SHP77 treated with DMSO at 0.1 percent for 48 hours (cell line): Measurements from ENCODE around the gene UBE2D3.
"Not testable (repeated sequence)": the region's sequence is repeated elsewhere in the genome, so short reads cannot be mapped to it uniquely, and the experiment has no call there.

Experiments used
- DNase-seq: peaks from one replicate; lab custom pipeline; 2025; lab: John Stamatoyannopoulos, UW

Gene UBE2D3

DNA sequence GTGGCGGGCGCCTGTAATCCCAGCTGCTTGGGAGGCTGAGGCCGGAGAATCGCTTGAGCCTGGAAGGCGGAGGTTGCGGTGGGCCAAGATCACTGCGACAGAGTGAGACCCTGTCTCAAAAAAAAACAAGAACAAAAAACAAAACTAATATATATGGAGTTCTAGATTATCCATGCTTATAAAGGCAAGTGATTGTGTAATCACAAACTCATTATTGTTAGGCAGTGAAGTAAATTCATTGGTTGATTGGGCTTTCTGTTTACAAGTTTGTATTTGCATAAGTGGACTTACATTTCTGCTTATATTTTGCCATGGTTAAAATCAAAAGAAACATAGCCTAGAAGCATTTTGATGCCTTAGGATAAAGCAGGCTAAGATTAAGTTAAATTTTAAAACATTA, 2.5 kb upstream of the UBE2D3 start:
- no peak for DNase-seq

DNA sequence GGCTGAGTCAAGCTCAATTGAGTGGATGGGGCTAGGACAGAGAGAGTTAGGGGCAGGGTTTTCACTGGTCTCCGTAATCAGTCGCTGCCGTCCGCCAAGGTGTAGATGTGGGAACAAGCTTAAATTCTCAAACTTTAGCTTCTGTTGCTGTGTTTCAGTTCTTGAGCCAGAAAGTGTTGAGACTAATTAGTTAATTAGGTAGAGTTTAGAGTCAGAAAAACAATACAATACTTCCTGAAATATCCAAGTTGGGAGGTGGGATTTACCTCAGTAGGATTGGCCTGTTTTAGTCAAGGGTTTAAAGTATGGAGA, 1.1 kb upstream of the UBE2D3 start:
- DNase-seq = no peak

DNA sequence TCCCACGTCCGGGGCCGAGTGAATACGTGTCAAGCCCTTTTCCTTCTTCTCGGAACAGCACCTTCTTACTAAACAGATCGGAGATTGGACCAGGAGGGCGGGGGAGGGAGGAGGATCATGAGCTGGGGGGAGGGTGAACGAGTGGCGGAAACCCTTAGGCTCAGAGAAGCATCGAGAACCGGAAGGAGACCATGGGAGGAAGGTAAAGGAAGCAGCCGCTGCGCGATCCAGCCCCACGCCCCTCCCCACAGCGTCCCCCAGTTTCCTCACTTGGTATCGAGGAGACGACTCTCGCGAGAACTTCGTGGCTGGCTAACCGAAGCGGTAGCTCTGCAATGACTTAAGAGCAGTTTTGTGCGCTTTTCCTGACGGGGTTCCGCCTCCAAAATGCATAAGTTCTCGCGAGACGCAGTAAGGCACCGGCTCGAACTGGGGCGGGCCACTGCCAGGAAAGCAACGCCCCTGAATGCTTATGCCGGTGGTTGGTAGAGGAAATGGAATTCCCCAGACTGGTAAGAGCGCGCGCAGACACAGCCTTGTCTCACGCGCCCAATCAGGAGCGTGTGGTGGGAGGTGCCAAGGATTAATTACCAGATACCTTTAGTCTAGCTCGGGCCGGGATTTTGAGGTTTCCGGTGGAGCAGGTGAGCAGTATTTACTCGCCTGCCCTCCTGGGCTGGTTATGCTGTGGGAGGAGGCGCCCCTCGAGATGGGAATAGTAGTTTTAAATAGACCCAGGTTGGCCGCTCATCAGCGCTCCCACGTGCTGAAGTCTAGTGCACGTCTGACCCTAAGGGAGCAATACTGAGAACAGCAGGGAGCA, 534 bp upstream of the UBE2D3 start:
- peak; percentile 91 for DNase-seq

DNA sequence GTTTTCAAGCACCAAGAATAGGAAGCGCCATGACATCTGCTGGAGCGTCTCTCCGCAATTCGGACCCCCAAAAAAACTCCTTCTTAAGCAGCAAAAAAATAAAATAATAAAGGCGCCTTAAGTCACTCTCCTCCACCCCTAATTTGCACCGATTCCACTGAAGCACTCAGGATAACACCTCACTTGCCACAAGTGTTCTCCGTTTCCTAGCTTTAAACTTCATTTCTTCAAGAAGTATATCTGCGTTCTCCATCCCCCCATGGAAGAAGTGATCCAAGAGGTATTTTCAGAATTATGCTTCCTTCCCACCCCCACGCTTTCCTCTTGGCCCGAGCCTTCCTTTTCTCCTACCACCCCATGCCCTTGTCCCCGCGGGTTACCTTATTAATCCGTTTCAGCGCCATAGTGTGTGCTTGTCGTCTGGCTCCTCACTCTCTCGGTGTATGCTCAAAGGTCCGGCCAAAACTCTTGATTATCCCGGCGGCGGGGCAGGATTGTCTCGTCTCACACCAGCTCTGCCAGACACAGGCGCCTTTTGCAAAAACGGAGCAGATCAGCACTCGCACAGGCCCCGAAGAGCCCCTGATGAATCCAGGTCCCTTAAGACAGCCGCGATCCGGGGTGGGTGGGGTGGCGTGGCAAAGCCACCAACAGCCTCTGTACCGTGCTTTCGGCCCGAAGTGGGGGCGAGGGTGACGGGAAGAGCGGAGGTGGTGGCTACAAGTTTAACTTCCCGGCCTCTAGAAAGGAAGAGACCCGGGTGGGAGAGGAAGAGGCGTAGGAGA, 1.1 kb downstream of the UBE2D3 start:
- DNase-seq = no peak

DNA sequence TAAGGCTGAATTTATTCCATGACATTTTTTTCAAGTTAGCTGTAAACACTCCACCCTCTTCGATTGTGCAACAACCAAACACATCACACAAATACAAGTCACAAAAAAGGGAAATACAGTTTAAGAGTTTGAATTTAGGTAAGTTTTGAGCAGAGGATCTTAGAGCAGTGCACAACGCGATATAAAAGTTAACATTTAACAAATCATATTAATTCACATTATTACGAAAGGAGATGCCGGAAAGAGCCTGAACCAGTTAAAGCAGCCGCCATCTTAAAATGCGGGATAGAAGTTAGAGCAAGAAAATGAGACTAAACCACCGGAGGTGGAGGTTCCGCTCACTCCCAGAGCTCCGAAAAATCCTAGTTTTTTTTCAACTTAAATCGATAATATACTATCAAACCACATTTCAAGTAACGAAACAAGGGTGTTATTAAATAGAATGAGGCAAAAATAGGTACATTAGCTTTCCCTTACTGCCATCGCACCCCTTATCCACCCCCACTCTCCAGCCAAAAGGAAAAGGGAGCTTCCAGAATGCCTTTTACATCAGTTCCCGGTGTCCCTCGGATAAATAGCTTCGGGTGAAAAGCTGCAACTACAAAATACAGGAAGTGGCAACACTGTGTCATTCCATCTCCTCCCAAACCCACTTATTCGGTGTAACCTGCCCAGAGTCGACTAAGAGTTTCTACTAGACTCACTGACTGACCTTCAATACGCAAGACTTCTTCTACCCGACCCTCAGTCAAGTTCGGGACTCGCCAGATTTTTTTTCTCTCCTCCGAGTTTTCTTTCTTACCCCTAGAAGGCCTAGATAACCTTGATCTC, 1.9 kb downstream of the UBE2D3 start:
- DNase-seq = no peak

DNA sequence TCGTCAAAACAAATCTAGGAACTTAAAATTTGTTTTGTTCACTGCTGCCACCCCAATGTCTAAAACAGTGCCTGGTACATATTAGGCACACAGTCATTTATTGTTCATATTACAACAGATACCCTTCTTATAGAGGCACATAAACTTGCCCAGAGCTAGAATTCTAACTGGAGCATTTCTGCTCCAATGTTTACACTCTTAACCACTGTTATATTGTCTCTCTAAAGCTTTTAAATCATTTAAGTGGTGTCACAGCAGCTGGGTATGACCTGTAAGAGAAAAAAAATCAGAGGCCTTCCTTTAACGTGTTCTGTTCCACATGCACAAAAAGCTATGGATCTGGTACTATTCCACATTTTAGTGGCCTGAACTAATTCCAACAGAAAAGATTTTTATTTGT, 3.0 kb downstream of the UBE2D3 start:
- no peak for DNase-seq

DNA sequence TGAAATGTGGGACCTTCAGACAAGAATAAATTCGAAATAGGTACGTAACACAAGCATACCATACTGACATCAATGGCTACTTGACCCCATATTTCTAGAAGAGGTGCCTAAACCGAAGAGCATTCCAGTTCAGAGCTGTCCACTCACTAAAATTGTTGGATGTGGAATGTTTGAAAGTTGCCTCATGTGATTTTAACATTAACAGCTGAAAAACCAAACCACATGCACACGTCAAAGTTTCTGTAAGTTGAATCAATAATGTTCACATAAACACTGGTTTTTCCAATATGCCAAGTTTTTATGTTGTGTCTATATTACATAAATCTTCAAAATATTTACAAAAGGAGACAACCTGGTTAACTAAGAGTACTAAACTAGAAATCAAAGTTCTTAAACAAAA, 3.5 kb downstream of the UBE2D3 start:
- DNase-seq = no peak

DNA sequence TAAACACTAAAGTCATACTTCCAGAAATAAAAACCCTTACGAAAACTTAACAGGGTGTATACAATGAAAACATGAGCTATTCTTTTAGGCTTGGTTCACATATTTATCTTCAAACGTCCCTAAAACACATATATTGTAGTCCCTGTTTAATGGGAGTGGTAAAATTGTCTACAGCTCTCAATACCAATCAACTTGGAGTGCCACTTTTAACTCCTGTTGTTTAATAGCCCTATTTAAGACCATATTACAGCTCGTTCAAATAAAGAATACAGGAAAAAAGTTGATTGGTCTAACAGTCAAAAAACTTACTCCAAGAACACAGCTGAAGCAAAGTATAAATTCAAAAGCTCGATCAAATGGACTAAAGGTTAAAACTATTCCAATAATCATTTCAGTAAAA, 3.9 kb downstream of the UBE2D3 start:
- DNase-seq = no peak

DNA sequence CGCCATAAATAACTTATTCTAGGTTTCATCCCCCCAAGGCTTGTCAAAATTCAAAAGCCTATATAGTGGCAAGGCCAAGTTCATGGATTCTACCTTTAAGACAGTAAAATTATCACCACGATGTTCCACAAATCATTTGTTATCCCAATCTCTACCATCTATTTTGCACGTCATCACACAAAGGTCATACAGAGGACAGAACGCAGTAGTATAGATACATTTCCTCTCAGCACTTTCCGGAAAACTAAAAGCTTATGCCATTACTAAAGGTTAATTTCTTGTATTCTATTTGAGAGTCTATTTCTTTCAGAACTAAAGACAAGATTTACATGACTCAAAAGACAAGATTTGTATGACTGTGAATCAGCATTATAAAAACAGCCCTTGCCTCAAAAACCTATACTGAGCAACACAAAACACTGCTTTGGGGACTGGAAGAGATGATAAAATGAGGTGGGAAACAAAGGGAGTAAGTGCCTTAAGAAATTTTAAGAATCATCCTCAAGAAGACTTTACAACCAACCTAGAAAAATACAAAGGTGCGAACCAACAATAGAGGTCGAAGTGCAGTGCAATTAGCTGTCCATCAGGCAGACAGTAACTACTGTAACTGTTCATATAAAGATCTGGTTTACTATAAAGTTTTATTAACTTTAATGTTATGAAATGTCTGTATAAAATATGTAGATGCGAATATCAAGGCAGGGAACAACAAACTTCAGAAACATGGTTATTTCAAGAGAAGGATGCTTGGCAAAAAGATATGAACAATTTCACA, 7.6 kb downstream of the UBE2D3 start:
- DNase-seq = no peak

DNA sequence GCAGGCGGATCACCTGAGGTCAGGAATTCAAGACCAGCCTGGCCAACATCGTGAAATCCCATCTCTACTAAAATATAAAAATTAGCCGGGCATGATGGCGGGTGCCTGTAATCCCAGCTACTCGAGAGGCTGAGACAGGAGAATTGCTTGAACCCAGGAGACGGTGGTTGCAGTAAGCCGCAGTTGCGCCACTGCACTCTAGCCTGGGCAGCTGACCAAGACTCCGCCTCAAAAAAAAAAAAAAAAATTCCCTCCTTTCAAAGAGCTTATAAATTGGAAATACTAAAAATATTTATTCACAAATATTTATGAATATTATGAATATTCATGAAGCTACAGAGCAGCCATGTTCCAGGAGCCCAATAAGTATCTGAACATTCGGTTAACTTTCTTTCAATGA, 8.3 kb downstream of the UBE2D3 start:
- not testable (repeated sequence) for DNase-seq

DNA sequence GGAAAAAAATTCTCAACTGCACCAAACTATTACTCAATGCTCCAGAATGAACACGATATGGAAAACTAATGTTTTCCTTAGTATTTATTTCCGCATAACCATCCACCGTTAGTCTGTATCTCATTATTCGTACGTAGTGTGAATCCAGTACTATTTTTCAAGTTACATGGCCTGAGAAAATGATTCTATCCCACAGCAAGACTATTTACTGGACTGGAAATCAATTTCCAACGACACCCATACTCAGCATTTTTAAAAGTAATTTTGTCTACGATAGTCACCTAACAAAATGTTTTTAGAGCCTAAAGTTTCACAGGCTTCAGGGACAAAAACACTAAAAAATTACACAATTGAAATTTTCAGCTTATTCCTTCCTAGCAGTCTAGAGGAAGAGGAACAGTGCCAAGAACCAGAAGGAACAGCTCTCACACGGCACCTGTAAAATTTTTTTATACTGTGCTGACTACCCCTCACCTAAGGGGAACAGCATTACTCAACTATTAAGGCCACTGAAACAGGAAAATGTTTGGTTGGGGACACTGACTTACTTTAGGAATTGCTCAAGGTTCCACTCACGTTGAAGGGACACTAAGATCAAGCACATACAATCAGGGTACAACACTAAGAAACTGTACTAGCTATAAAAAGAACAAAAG, 9.6 kb downstream of the UBE2D3 start:
- no peak for DNase-seq

DNA sequence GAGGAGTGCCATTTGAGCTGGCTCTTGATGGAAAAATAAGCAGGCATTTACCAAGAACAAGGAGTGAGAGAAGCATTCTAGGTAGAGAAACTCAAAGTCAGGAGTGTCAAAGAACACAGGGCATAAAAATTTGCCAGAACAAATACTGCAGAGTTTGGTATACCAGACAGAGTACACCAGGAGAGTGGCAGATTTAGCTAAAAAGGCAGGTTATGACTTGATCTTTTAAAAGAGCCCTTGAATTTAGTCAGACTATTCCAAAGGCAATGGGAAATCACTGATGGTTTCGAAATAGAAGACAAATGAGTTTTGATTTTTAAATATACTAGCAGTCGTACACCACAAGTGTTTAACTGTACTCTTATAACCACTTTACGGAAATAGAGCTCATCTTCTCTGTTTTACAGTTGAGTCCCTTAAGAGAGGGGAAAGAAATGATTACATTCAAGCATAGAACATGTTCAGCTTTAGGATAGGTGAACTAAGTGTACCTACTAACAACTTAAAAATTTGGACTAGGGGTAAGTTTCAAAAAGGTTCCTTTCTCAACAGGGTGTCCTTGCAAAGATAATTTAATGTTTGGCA, 10.2 kb downstream of the UBE2D3 start:
- no peak for DNase-seq

DNA sequence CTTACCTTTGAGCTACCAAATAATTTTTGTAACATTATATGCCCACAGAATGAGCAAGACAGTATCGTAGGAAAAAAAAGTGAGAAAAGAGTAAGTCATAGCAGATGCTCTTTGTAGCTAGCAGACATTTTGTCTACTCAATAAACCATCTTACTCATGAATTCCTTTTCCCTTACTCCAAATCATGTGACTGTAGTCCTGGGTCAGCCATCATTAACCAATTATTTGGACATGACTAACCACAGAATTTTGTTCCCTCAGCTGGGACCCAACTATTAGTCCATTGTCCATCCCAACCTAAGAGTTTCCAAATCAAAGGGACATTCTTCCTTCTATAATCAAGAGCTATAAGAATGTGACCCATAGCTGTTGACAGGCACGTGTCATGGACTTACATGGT, 11.4 kb downstream of the UBE2D3 start:
- DNase-seq = no peak

DNA sequence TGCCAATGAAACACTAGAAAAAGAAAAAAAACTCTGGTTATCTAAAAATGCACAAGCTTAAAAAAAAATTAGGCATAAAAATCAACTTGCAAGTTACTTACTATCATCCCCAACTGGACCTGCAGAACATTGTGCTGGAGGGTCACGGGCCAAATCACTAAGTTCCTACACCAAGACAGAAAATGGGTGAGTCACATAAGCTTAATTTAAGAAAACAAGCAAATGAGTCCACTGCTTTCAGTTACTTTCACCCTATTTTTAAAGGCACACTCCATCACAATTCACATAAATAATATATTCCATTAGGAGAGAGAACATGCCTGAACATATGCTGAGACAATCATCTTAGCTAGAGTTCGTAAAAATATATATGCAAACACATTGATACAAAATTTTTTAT, 17.7 kb downstream of the UBE2D3 start:
- DNase-seq = no peak

DNA sequence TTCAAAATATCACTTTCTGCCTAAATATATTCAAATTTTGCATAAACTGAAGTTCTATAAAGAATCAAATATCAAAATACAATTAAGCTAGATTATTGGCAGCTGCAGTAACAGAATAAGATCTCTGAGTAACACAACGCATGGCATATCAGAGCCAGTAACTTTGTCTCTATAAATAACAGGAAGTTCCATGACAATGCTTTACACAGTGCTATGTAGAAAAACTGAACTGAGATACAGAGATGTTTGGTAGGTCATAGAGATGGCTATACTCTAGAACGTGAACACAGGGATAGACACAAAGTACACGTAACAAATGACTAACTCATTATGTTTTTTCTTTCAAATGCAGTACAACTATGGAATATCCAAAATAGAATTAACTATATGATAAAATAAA, 18.2 kb downstream of the UBE2D3 start:
- DNase-seq = no peak

DNA sequence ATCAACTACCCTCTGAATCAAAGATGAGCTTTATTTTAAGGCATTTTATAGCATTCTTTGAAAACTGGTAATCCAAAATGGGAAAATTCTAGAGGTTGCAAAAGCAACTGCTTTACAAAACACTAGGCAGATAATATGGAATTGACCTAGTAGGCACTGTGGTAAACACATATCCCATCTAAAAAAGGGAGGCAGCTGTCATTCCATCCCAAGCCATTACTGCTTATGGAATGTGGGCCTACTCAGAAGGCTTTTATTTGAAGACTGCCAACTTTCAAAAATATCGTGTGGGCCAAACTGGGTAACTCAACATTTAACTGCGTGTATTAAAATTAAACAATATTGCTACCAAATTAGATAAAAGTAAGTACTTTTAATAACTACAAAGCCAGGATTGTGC, 19.3 kb downstream of the UBE2D3 start:
- no peak for DNase-seq

DNA sequence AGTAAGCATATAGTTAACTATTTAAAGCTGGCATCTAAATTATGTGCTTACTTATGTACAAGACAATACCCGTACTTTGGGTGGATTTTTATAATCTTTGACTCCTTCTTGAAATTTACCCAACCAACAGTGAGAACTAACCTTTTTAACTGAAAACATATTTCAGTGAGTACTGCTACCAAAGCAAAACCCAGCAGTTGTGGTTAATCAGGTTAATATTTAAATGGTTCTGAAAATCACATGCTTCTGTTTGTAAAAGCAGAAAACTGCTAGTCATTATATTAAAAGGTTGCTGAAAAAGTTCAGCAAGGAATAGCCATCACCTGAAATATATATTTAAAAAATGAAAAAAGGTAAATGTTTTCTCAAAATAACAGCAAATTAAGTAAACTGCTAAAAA, 20.0 kb downstream of the UBE2D3 start:
- no peak for DNase-seq

DNA sequence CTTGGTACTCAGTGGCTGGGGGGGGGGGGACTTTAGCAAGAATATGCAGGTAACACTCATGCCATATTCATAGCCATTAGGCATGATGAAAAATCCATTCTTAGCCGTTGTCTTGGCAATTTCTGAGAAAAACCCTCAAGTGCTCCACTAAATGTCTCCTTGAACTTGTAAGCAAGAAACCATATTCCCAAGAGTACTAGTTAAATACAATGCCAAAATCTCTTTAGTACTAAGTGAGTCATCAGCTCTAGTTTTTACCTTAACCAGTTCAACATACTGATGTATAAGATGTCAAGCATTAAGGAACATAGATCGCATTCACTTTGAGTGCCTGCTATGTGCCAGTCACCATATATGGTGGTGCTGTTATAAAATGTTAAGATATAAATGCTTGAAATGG, 27.5 kb downstream of the UBE2D3 start:
- no peak for DNase-seq

DNA sequence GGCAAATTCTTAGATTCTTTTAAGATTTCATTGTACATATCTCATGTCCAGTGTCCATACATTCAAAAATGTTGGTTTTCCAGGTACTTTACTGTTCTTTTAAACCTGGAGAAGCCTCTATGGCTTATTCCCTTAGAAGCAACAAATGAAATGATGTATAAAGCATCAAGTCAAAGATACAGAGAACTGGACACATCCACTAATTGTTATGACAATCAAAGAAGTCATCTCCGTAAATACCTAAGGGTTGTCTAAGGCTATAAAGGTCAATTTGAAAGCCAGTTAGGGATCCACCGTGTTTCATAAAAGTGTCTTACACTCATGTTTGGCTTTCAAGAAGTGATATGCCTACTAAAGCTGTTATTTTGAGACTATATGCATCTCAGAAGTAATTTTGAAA, 32.4 kb downstream of the UBE2D3 start:
- no peak for DNase-seq

DNA sequence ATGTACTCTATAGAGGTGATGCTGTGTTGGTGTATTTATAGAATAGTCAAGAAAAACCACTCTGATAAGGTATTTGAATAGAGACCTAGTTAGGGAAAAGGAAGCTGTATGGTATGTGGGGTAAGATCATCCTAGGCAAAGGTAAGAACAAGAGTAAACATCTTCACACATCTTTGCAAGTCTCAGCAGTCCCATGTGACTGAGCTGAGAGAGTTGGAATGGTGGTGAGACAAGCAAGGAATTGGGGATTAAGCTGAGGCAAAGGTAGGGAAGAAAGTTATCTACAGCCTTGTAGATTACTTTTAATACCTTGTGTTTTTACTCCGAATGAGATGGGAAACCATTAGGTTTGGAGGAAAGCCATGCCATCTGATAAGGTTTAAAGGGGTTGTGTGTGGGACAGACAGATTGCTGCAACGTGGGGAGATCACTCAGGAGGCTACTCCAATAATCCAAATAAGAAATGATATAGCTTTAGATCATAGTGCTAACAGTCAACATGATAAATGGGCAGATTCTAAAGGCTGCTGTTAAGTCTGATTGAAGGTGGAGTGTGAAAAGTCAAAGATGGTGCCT, 34.9 kb downstream of the UBE2D3 start:
- DNase-seq = no peak

DNA sequence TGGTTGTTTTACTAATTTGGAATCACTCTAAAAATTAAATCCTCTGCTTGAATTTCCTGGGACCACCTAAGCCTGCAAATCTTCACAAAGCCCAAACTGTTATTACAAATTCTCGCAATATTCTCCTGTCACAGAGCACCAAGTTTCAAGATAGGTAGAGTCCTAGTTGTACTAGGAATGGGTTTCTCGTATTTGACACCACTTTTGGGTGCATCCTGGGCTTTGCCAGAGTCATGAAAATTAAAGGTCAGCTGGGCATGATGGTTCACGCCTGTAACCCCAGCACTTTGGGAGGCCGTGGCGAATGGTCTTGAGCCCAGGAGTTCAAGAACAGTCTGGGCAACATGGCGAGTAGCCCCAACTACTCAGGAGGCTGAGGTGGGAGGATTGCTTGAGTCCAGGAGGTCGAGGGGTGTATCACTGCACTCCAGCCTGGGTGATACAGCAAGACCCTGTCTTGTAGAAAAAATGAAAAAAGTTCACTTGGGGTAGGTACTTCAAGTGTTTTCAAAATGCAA, 36.0 kb downstream of the UBE2D3 start:
- DNase-seq = no peak
